ENCODE results near the gene NFASC.

NFASC gene

GRCh38 chr1:204891860-204892259 is 21.2 kb downstream of the NFASC start:
- DNase-seq = no peak

DNA sequence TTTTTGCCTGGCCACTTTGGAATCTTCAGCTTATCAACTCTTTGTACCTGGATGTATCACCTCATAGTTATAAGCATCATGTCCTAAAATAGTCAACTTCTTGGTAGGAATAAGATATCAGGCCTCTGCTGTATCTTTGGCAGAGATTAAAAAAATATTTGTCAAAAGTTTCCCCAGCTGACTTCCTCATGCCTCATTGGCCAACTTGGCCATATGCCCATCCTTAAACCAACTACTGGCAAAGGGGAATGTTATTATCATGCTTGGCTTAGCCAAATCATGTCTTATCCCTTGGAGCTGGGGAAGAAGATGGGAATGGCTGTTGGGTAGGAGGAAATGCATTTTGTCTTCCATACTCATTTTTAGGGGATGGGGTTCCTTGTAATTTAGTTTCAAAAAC is 23.4 kb downstream of the NFASC start:
- DNase-seq = no peak

GRCh38 chr1:204894606-204895005 is 23.9 kb downstream of the NFASC start:
- no peak for DNase-seq

DNA sequence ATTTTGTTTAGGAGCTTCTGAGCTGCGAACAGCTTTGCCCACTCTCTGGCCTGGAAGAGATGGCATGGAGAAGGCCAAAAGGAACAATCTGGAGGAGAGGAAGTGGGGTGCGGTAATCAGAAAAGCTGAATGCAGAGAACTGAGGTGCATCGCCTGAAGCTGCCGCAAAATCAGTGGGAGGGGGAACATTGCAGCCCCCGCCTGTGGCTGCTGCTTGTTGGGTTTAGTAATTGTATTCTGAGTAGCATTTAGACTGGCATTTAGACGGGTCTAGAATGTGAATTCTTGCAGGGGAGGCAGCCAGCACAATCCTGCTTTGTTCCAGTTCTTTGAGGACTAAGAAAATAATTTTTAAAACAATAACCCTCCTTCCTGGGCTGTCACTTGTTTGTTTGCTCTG is 25.4 kb downstream of the NFASC start:
- no peak for DNase-seq

DNA sequence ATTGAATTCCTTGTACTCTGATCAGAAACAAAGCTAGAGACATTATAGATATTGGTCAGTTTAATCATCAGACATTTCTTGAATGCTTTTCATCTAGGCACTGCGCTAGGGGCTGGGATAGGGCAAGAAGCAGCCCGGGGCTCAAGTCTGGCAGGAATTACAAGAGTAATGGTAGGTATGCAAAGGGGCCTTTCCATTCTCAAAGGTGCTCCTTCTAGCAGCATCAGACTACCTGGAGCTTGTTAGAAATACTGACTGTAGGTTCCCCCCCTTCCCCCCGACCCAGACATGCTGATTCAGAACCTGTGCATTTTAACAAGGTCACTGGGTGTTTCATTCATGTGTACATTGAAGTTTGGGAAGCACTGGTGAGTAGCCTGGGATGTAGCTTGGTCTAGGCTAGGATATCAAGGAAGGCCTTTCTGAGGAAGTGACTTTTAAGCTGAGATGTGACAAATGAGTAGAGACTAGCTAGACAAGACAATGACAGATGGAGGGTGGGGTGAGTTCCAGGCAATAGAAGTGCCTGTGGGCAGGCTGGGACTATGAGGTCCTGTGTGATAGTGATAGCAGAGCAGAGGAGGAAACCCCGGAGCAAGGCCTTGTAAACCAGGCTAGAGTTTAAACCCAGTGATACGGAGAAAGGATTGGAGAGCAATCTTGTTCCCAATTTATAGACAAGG is 26.3 kb downstream of the NFASC start:
- DNase-seq = no peak

GRCh38 chr1:204900721-204901120 is 30.1 kb downstream of the NFASC start:
- DNase-seq = no peak

DNA sequence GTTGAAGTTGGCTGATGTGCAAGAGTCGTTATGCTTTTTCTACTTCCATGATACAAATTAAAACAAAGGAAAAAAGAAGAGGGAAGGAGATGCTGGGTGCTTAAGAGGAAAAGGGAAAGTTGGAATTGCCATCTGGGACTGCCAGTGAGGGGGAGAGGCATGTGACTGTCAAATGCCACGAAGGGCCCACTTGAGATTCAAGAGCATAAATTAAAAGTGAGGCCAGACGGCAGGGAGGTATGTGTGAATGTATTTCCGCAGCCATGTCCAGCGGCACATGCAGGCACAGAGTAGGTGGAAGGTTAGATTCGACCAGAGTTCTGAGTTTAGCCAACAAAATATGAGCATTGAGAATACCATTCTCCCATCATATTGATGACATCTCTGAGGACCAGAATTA is 32.0 kb downstream of the NFASC start:
- no peak for DNase-seq

DNA sequence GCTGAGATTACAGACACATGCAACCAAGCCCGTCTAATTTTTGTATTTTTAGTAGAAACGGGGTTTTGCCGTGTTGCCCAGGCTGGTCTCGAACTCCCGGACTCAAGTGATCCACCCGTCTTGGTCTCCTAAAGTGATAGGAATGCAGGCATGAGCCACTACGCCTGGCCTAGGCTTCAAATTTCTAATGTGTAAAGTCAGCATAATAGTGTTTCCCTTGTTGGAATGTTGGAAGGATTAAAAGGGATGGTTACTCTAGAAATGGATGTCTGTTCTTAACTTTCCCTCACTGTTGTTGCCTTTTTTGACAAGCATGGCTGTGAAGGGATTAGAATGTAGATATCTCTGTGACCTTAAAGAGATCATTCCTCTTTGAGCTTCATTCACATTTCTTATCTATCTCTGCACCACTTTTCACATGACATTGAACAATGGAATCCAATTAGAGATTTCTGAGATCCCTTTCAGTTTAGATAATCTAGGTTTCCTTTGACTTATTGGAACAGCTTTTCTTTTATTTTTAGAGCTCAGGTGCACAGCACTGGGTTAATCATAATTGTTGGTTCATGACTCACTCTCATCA is 33.7 kb downstream of the NFASC start:
- DNase-seq = no peak

DNA sequence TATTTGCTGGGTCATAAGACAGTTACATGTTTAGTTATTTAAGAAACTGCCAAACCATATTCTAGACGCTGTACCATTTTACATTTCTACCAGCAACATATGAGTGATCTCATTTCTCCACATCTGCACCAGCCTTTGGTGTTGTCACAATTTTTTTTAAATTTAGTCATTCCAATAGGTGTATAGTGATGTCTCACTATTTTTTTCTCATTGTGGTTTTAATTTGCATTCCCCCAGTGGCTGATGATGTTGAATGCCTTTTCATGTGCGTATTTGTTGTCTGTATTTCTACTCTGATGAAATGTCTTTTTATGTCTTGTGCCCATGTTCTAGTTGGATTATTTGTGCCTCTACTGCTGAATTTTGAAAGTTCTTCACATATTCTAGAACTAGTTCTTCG is 38.4 kb downstream of the NFASC start:
- no peak for DNase-seq

GRCh38 chr1:204915861-204916495 is 45.3 kb downstream of the NFASC start:
- peak; percentile 35 for DNase-seq

DNA sequence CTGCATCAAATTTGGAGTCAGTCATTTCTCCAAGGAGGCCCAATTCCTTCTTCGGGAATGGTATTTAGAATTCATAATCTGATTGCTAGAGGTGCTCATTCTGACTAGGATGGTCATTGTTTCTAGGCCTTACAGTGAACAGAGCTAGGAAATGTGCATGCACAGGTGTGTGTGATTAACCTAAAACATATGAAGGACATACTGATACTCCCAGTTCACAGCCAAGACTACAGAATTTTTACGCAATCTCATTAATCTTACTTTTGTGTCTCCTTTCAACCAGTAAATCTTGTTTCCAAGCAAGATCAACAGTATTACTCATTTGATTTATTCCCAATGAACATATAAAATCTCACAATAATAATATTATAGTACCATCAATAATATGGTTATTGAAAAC is 47.1 kb downstream of the NFASC start:
- DNase-seq = no peak

- DNase-seq = no peak
These were observed 49.8 kb downstream of the NFASC start for GRCh38 chr1:204920511-204920910.

GRCh38 chr1:204920967-204921366 is 50.3 kb downstream of the NFASC start:
- DNase-seq = no peak

- no peak for DNase-seq
These were observed 51.3 kb downstream of the NFASC start for GRCh38 chr1:204921855-204922516.

DNA sequence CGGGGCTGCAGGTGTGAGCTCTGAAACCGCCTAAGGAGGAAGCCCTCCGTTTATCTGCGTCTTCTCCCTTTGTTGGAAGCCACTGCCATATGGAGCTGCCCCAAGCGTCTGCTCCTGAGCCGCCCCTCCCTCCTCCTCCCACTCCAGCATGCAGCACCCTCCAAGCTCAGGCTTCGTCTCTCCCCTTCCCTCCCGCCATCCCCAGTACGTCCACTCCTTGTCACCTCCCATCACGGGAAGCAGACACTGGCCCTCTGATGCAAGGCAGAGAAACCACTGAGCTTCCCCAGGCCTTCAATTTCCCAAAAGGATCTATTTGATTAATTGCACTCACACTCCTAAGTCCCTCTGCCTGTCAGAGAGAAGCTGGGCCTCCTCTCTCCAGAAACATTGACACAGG is 52.5 kb downstream of the NFASC start:
- no peak for DNase-seq

GRCh38 chr1:204923626-204924012 is 53.0 kb downstream of the NFASC start:
- DNase-seq = no peak

- no peak for DNase-seq
These were observed 53.5 kb downstream of the NFASC start for GRCh38 chr1:204924013-204924759.

GRCh38 chr1:204925701-204926100 is 55.0 kb downstream of the NFASC start:
- no peak for DNase-seq

GRCh38 chr1:204927673-204928641 is 57.3 kb downstream of the NFASC start:
- DNase-seq = no peak

DNA sequence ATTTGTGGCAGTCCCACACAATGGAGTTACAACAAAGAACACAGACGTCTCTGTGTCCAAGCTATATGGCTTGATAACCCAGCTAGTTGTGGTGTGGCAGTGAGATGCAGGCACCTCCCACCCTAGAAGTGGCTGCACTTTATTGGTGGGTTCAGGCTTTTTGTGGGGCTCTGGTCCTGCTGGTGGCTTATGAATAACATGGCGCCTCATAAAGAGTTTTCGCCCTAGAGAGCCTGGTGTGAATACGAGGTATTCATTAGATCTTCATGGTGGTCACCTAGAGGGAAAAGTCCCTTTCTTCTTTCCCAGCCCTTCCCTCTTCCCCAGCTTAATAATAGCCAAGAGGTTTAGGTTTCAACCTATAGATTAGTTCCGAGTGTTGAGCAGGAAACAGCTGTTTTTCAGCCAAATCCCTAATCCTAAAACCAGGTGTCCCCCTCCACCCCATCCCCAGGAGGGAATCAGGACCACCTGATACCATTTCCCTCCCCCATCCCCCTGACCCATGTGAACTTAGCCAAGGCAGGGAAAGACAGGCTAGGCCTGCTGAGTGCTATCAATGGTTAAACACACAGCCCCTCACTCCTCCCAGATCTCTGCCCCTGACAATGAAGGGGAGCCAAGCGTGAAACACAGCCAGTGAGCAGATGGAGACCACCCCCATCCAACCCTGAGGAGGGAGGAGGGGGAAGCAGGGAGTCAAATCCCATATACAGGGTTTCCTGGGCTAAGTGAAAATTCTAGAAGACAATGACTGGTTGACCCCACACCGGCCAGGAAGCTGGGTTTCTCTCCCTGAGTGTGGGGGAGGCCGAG is 58.2 kb downstream of the NFASC start:
- no peak for DNase-seq

GRCh38 chr1:204929487-204930154 is 59.0 kb downstream of the NFASC start:
- DNase-seq = no peak
